GM18505 (cell line): ENCODE measurements around the gene HCN1.
"Not testable (repeated sequence)": the region's sequence is repeated elsewhere in the genome, so short reads cannot be mapped to it uniquely, and the experiment has no call there.

Experiments used
- ATAC-seq: cut with Tn5 transposase; IDR thresholded peaks from one replicate; pipeline ENCODE4 v1.9.1; 2021; ENCODE audit not compliant: unreplicated experiment
- POLR2A ChIP-seq: IDR thresholded peaks from 4 replicates; pipeline ENCODE4 v1.6.1; 2011; ENCODE audit warnings: borderline replicate concordance; ENCODE audit not compliant: insufficient read depth, insufficient read length; ENCODE audit errors: extremely low read depth

HCN1 gene

GRCh38 chr5:45355189-45355992 is 340.8 kb downstream of the HCN1 start:
- TF ChIP-seq POLR2A: no peak
- no peak for ATAC-seq

GRCh38 chr5:45336464-45336863 is 359.7 kb downstream of the HCN1 start:
- ATAC-seq: no peak
- no peak for TF ChIP-seq POLR2A

DNA sequence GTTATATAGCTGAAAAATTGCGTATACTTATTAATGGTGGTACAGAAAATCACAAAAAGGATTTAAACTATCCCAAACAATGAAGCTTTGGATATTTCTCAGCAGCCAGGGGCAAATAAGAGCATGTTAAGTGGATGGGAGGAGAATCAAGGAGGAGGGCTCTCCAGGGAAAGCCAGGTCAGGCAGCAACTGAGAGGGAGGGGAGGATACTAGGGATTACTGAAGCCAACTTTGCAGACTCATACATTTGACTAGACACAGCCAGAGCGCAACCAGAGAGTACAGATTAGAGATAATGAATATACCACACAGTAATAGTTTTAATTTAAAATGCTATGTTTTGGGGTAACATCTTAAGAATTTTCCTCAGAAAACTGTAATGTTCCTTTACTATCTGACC is 360.2 kb downstream of the HCN1 start:
- no peak for TF ChIP-seq POLR2A
- no peak for ATAC-seq

- ATAC-seq: no peak
- TF ChIP-seq POLR2A: no peak
Measured at GRCh38 chr5:45335346-45335745, 360.8 kb downstream of the HCN1 start.

DNA sequence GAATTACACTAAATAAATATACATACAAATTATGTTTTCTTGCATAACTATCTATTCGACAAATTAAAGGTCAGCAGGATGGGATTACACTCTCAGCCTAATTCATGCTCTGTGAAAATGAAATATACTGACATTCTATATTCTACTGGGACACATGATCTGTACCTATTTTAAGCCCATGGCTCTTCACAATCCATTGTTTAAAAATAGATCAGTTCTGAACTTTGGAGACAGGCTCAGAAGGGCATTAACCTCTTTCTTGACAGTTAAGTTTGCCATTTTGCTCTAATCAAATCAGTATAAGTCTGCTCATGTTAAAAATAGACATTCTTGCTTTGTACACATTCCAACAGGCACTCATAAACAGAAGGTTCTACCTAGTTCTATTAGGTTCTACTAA is 361.2 kb downstream of the HCN1 start:
- no peak for ATAC-seq
- no peak for TF ChIP-seq POLR2A

DNA sequence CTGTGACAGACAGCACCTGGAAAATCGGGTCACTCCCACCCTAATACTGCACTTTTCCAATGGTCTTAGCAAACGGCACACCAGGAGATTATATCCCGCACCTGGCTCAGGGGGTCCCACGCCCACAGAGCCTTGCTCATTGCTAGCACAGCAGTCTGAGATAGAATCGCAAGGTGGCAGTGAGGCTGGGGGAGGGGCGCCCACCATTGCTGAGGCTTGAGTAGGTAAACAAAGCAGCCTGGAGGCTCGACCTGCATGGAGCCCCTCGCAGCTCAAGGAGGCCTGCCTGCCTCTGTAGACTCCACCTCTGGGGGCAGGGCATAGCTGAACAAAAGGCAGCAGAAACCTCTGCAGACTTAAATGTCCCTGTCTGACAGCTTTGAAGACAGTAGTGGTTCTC is 383.6 kb downstream of the HCN1 start:
- not testable (repeated sequence) for ATAC-seq

DNA sequence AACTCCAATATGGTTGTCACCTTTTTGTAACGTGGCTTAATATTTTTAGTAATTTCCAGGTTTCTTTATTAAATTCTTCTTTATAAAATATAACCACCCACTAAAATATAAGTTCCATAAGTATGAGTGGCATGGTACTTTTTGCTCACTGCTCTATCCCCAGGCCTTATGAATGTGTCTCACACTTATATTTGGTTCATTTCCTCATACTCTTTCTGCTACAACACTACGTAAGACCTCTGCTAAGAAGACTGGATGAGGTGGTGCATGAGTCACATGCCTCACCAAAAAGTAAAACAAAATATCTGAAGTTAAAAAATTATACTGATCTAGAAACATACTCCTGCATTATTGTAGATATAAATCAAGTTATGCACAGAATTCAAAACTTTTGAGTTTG is 400.9 kb downstream of the HCN1 start:
- no peak for TF ChIP-seq POLR2A
- no peak for ATAC-seq

GRCh38 chr5:45288746-45289145 is 407.4 kb downstream of the HCN1 start:
- TF ChIP-seq POLR2A: no peak

DNA sequence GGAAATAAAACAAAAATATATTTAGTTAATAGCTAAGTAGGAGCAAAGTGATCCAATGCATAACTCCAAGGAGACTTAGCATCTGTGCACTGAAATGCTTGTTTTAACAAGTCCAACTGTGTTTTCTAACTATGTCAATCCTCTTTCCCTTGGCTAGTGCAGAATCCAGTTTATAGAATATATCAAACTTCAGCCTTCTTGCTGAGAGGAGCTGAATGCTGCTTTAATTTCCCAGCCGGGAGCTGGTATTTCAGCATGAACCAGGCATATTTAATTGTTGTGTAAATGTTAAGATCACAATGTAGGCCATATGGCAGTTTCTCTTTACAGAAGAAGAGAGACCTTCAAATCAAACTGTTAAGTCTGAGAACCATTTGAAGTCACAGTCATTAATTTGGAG is 411.7 kb downstream of the HCN1 start:
- no peak for ATAC-seq
- no peak for TF ChIP-seq POLR2A

More at GRCh38 chr5:45288746-45289145, 407.4 kb downstream of the HCN1 start:
- ATAC-seq: no peak

- no peak for ATAC-seq
- TF ChIP-seq POLR2A: no peak
Measured at GRCh38 chr5:45281081-45281480, 415.1 kb downstream of the HCN1 start.

DNA sequence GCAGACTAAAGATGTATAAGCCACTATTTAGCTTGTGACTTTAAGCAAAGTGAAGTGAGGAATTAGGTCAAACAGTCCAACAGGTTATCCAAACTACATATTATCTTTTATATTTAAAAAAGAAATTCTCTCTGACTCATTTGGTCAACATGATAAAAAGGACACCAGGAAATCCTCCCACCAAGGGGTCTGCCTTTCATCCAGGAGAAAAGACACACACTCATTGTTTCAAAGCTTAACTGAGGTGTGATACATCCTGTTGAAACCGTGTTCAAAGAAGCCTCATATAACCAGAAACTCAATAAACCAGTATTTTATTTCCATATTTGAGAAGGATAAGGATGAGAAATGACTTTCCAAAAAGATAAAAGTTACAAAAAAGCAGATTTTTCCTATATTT is 417.1 kb downstream of the HCN1 start:
- TF ChIP-seq POLR2A: no peak
- ATAC-seq: no peak

- TF ChIP-seq POLR2A: no peak
- ATAC-seq: no peak
Measured at GRCh38 chr5:45277860-45278259, 418.3 kb downstream of the HCN1 start.

DNA sequence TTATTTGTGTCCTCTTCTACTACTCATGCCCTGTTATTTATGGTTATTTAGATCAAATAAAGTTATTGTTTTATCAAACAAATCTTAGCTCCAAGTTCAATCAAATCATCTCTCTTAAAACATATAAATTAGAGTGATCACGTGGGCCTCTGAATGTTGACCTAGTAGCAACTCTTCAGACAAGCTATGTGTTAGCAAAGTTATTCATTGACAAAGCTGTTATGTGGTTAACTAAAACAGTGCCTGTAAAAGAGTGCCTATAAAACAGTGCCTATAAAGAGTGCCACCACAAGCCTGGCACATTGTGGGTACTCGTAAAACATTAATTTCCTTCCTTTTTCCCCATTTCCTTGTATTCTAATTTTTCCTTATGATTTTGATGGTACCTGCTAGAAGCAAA is 421.9 kb downstream of the HCN1 start:
- no peak for TF ChIP-seq POLR2A
- no peak for ATAC-seq

GRCh38 chr5:45271626-45272025 is 424.6 kb downstream of the HCN1 start:
- TF ChIP-seq POLR2A: no peak
- no peak for ATAC-seq

DNA sequence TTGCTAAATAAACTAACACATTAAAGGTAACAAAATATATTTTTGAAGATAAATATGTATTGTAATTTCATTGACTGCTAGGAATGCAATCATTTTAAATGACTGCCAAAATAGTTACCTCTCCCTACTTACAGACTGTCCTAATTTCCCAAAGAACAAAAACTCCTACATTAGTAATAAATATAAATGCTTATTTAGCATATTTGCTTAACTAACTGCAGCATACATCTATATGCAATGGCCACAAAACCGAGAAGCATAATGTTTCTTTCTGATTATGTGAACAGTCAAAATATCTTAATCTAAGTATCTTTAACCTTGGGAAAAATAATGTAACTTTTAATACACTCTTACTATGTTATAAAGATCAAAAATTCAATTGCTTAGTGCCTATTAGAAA is 431.7 kb downstream of the HCN1 start:
- ATAC-seq: no peak
- TF ChIP-seq POLR2A: no peak
